Fibroblast of skin of abdomen (primary cell): Measurements from ENCODE around the gene UPK3BL2.
A peak's percentile ranks its signal among the peaks of the same experiment; 100 is the strongest.
"Not testable (repeated sequence)": the region's sequence is repeated elsewhere in the genome, so short reads cannot be mapped to it uniquely, and the experiment has no call there.

Experiments used
- DNase-seq: peaks from one replicate; pipeline ENCODE4 v3.0.0-alpha.2; 2013

The UPK3BL2 gene

DNA sequence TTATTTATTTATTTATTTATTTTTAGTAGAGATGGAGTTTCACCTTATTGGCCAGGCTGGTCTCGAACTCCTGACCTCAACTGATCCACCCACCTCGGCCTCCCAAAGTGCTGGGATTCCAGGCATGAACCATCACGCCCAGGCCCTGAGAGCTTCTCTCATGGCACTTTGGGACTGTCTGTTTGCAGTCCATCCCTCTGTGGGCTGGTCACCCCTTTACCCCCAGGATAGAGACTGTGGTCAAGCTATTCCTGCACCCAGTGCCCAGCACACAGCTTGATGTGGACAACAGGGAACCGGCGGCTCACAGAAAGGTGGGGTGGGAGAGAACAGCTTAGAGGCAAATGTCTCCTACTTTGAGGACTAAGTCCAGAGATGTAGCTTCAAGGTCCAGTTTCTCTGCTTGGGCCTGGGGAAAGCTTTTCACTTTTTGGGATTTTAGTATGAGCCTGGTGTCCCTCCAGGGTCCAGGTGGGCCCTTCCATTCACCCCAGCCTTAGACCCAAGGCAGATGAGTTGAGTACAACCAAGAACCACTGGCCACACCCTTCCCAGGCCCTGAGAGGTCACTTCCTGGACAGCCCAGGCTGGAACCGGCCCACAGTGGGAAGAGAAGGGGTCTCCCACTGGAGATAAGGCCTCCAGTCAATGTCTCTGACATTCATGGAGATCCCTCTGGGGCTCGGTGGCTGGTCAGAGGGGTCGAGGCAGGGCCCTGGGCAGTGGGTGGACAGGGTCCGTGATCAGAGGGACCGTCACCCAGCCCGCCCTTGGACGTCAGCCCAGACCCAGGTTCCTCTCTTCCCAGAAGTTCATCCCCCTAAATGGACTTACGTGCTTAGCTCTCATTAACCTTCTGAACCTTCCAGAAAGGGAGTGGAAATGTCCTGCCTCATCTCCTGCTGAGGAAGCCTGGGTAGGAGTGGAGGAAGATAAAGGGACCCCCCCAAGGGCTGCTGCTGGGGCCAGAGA, 15.4 kb downstream of the UPK3BL2 start:
- not testable (repeated sequence) for DNase-seq

DNA sequence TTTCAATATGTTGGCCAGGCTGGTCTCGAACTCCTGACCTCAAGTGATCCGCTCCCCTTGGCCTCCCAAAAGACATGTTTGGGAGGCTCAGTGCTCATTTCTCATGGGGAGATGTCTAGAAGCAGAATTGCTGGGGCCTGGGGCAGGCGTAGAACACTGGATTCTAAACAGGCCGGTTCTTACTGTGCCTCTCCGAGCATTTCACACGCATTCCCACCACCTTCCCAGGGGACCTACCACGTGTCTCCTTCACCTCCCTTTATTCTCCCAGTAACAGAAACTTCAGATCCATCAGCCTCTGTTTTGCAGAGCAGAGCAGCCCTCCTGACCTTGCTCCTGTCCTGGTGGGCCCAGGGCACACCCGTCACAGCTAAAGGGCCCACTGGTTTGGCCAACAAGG, 16.3 kb downstream of the UPK3BL2 start:
- DNase-seq, result not testable (repeated sequence)

DNA sequence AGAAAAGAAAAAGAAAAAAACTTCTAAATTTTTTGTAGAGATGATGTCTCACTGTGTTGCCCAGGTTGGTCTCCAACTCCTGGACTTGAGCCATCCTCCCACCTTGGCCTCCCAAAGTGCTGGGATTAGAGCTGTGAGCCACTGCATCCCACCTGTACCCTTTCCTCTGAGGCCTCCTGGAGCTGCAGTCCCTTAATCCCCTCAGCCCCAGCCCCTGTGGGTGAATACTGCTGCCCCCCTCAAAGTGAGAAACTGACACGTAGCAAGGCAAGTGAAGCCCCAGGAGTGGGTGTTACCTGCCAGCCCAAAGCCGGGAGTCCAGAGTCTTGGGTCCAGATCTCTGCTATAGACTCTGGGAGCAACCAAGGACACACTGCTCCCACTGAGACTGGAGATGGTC, 18.7 kb downstream of the UPK3BL2 start:
- not testable (repeated sequence) for DNase-seq

GRCh38 chr7:102520797-102521196, 22.7 kb downstream of the UPK3BL2 start:
- DNase-seq, result not testable (repeated sequence)

- peak; percentile 7 for DNase-seq
Measured at GRCh38 chr7:102517550-102518147, 25.8 kb downstream of the UPK3BL2 start, which contains the start of gene RASA4B. Gene RASA4B, minus strand, starts transcription at chr7:102517777. Its CDS starts 67 bp downstream, at chr7:102517710.

- not testable (repeated sequence) for DNase-seq
Measured at GRCh38 chr7:102516951-102517350, 26.5 kb downstream of the UPK3BL2 start.

DNA sequence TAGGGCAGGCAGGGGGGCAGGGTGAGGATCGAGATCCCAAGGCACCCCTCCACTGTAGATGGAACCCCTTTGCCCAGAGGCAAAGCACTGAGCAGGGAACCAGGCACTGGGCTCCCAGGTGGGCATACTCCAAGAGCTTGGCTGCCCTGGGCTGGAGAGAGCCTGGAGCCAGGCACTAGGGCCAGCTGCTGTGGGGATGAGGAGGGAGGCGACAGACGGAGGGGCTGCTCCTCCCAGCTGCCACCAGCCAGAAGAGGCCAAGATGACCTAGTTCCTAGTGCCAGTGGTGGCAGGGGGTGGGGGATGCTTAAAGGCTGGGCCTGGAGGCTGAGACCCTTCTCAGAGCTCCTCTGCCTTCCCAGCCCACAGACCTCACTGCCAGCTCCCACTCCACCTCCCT, 27.6 kb downstream of the UPK3BL2 start:
- DNase-seq, result not testable (repeated sequence)

DNA sequence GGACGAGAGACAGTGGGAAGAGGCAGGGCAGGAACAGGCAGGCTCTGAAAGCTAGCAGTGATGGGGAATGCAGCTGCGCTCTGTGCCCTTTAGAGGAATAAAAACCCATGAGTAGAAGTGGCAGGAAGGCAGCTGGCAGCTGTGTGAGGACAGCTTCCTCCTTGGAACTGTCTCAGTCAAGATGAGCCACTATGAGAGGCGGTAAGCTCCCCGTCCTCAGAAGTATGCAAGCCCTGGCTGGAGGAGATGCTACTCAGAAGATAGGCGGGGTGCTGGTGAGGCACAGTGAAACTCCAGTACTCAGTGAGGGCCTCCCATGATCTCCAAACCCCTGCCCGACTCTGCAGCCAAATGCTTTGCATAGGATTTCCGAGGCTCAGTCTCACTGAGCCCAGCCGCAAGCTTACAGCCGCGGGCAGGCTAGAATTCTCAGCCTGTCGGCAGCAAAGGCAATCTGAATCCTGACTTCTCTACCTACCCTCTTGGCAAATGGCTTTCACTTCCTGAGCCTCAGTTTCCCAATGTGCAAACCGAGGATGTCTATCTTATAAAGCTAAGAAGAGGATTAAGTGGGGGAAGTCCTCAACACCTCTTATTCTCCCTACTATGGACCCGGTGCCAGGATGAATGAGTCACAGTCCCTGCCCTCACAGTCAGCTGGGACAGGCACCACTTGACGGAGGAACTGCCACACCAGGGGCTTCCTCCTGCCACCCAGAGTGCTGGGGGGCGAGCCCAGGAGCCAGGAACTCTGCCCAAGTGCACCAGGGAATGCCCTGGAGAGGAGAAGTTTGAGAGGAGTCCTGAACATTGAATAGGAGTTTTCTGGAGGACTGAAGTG, 28.4 kb downstream of the UPK3BL2 start:
- DNase-seq, result not testable (repeated sequence)

- DNase-seq, result peak; percentile 93
Measured at GRCh38 chr7:102512642-102513221, 30.8 kb downstream of the UPK3BL2 start.

DNA sequence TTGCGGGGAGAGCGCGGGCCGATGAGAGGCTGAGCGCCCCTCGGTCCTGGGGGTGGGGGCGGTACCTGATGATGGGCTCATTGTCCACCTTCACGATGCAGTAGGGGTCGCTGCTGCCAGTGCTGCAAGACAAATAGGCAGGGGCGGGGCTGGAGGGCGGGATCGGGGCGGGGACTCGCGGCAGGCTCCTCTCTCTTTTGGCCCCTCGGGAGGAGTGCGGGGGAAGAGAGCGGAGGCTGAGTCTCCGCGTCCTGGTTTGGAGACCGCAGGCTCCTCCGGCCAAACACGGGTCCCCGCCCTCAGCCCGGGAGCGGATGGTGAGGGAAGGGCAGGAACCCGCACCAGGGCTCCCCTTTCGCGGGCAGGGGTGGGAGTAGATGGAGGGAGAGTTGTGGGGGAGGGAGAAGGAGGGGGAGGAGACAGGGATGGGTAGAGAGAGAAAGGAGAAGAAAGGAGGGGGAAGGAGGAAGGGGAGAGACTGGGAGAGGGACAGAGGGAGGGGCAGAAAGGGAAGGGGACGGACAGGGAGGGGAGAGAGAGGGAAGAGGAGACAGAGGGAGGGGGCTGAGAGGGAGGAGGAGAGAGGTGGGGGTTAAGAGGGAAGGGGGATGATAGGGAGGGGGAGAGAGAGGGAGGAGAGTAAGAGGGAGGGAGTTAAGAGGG, 31.5 kb downstream of the UPK3BL2 start:
- DNase-seq, result not testable (repeated sequence)

DNA sequence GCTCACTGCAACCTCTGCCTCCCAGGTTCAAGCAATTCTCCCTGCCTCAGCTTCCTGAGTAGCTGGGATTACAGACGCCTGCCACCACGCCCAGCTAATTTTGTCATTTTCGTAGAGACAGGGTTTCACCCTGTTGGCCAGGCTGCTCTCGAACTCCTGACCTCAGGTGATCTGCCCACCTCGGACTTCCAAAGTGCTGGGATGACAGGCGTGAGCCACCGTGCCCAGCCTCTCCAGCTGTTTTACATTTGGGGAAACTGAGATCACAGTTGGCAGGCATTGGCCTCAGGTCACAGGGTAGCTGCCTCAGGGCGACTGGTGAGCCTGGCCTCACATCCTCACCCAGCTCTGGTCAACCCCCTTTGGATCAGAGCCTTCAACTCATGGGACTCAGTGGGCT, 32.9 kb downstream of the UPK3BL2 start:
- not testable (repeated sequence) for DNase-seq

DNA sequence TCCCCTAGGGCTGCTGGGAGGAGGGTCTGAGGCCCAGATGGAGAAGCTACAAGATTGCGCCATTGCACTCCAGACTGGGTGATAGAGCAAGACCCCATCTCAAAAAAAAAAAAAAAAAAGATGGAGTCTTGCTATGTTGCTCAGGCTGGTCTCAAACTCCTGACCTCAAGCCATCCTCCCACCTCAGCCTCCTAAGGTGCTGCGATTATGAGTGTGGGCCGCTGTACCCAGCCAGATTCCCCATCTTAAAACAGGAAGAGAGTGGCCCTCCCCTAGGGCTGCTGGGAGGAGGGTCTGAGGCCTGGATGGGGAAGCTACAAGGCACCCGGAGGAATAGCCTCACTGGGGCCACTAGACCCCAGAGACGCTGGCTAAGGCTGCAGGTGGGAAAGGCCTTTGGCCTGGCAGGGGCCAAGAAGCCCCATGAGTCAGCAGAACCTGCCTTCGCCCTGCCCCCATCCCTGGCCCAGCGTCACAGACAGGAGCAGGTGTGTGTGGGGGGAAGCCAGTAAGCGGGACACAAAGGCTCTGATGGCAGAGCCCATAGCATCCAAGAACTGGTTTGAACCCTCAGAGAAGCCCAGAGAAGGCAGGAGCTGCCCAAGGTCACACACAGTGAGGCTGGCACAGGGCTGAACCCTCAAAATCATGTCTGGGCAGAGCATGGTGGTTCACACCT, 35.9 kb downstream of the UPK3BL2 start:
- not testable (repeated sequence) for DNase-seq

DNA sequence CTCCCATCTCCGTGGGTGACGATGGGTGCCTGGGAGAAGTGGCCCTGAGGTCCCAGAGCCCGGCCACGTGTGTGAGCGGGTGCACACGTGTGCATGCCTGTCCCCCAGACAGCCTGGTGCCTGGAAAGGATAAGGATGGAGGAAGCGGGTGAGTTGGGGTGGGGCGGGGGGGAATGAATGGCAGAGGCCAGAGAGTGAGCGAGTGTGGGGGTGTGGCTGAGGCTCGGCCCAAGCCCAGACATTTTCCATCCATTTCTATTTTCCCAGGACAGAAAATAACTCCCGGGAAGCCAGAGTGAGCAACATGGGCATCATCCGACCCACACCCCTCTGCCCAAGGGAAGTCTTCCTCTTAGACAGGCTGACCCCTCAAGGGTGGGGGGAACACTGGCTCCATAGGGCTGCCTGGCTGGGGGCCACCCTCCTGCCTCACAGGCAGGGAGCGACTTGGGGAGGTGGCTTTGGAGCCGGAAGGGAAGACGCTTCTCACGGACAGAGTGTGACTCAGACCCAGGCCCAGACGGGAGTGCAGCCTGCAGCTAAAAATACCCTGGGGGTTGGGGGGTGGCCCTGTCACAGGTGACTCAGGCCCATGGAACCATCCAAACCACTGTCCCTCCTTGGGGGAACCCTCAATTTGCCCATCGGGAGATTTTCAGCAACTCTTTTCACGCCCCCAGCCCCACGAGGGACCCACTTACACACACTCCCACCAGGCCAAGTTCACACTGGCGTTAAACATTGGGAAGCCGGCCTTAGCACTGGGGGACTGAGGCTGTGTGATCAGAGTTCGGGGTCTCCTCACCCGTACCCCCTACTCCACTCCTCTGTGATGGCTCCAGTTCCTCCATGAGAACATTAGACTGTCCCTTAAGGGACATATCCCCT, 38.0 kb downstream of the UPK3BL2 start:
- DNase-seq, result not testable (repeated sequence)

DNA sequence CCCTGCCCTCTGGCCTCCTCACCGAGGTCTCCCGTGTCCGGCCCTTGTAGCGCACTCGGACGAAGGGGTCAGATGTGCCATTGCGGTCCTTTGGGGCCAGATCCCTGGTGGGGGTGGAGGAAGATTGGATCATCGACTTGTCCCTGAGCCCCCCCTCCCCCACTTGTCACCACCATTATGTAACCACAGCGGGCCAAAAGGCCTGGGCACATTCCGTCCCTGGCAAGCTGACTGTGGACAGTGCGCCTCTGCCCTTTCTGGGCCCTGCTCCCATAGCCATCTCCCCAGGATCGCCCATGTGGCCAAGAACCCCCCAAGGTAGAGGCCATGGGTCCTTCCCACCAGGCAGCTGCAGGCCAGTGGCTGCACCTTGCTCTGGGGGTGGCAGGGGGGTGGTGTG, 40.4 kb downstream of the UPK3BL2 start:
- DNase-seq, result not testable (repeated sequence)

- not testable (repeated sequence) for DNase-seq
Measured at GRCh38 chr7:102498321-102498720, 45.2 kb downstream of the UPK3BL2 start.

DNA sequence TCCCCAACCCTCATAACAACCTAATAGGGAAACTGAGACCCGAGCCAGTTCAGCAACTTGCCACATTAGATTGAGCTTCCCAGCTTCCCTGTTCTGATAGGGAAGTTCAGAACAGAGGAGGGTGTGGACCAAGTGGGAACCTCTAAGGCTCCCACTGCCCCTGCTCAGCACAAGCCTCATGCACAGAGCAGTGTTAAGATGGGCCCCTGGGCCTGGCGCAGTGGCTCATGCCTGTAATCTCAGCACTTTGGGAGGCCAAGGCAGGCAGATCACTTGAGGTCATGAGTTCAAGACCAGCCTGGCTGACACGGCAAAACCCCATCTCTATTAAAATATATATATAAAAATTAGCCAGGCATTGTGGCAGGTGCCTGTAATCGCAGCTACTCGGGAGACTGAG, 46.2 kb downstream of the UPK3BL2 start:
- not testable (repeated sequence) for DNase-seq

GRCh38 chr7:102496861-102497260, 46.6 kb downstream of the UPK3BL2 start:
- DNase-seq, result not testable (repeated sequence)

GRCh38 chr7:102494473-102495149, 48.9 kb downstream of the UPK3BL2 start:
- not testable (repeated sequence) for DNase-seq

GRCh38 chr7:102494026-102494425, 49.5 kb downstream of the UPK3BL2 start:
- not testable (repeated sequence) for DNase-seq
